Measurements from ENCODE around the gene EHMT1.

The EHMT1 gene

GRCh38 chr9:137799630-137799983 is 180.8 kb downstream of the EHMT1 start:
- no peak for DNase-seq (ENCODE audit: low read depth in 1 of 2, low spot score in 1 of 2)
- Histone ChIP-seq H3K27ac (replicated peaks) (no peak overlapping the region), H3K4me3 (replicated peaks; ENCODE audit: insufficient read depth, low read length) (no peak overlapping the region), H3K27me3 (ENCODE audit: insufficient read depth, poor library complexity, severe bottlenecking) (no peaks in the 10 kb centered on the region)
- TF ChIP-seq SPI1 (IDR thresholded peaks at IDR 0.05; ENCODE audit: borderline replicate concordance, low read depth) = no peak
- TF ChIP-seq REST (IDR thresholded peaks at IDR 0.05; ENCODE audit: insufficient replicate concordance, low read depth) = no peak
- no peak for TF ChIP-seq GABPA (IDR thresholded peaks at IDR 0.05; ENCODE audit: low read depth)
- no peak for TF ChIP-seq POLR2AphosphoS5 (IDR thresholded peaks at IDR 0.05; ENCODE audit: low read depth)
- TF ChIP-seq CTCF (IDR thresholded peaks at IDR 0.05; ENCODE audit: insufficient read depth, low read length) = no peak

GRCh38 chr9:137800196-137801022 is 181.6 kb downstream of the EHMT1 start:
- no peak for DNase-seq (ENCODE audit: low read depth in 1 of 2, low spot score in 1 of 2)
- no peak overlapping the region for H3K27ac ChIP-seq (replicated peaks)
- TF ChIP-seq CTCF (IDR thresholded peaks at IDR 0.05; ENCODE audit: insufficient read depth, low read length) = no peak
- no peak for TF ChIP-seq POLR2AphosphoS5 (IDR thresholded peaks at IDR 0.05; ENCODE audit: low read depth)
- TF ChIP-seq REST (IDR thresholded peaks at IDR 0.05; ENCODE audit: insufficient replicate concordance, low read depth) = no peak
- TF ChIP-seq SPI1 (IDR thresholded peaks at IDR 0.05; ENCODE audit: borderline replicate concordance, low read depth) = no peak
- no peak for TF ChIP-seq GABPA (IDR thresholded peaks at IDR 0.05; ENCODE audit: low read depth)

GRCh38 chr9:137801023-137801319 is 182.2 kb downstream of the EHMT1 start:
- H3K27ac ChIP-seq (replicated peaks) = no peak overlapping the region
- DNase-seq (ENCODE audit: low read depth in 1 of 2, low spot score in 1 of 2) = no peak
- no peak for TF ChIP-seq REST (IDR thresholded peaks at IDR 0.05; ENCODE audit: insufficient replicate concordance, low read depth)
- TF ChIP-seq CTCF (IDR thresholded peaks at IDR 0.05; ENCODE audit: insufficient read depth, low read length) = no peak
- TF ChIP-seq GABPA (IDR thresholded peaks at IDR 0.05; ENCODE audit: low read depth) = no peak
- TF ChIP-seq POLR2AphosphoS5 (IDR thresholded peaks at IDR 0.05; ENCODE audit: low read depth) = no peak
- no peak for TF ChIP-seq SPI1 (IDR thresholded peaks at IDR 0.05; ENCODE audit: borderline replicate concordance, low read depth)

More at GRCh38 chr9:137800196-137801022, 181.6 kb downstream of the EHMT1 start:
- H3K4me3 ChIP-seq (replicated peaks; ENCODE audit: insufficient read depth, low read length) = no peak overlapping the region
- H3K27me3 ChIP-seq (ENCODE audit: insufficient read depth, poor library complexity, severe bottlenecking) = no peaks in the 10 kb centered on the region

More at GRCh38 chr9:137801023-137801319, 182.2 kb downstream of the EHMT1 start:
- H3K4me3 ChIP-seq (replicated peaks; ENCODE audit: insufficient read depth, low read length) = no peak overlapping the region
- H3K27me3 ChIP-seq (ENCODE audit: insufficient read depth, poor library complexity, severe bottlenecking) = no peaks in the 10 kb centered on the region
